K562 (cell line): ENCODE measurements around the gene FPR1.

ENCODE experiments used
- LARP7 ChIP-seq: fragments of 450-650 bp; IDR thresholded peaks from 2 replicates; pipeline ENCODE4 v1.6.1; 2016
- POLR2AphosphoS5 ChIP-seq: IDR thresholded peaks from 2 replicates; pipeline ENCODE4 v1.6.1; 2011; ENCODE audit warnings: mild to moderate bottlenecking, low read depth, low read length, moderate library complexity; ENCODE audit not compliant: control insufficient read depth, insufficient read depth
- RFX5 ChIP-seq: IDR thresholded peaks from 2 replicates; pipeline ENCODE4 v1.6.1; 2011; ENCODE audit warnings: low read depth, mild to moderate bottlenecking, improper control_type of control experiment, low read length
- SMARCC2 ChIP-seq: fragments of 450-650 bp; IDR thresholded peaks from 2 replicates; pipeline ENCODE4 v1.6.1; 2017; ENCODE audit warnings: antibody characterized with exemption, moderate library complexity, mild to moderate bottlenecking, low read depth
- SMC3 ChIP-seq: conservative IDR thresholded peaks from 2 replicates; pipeline ENCODE4 v1.6.1; 2011; ENCODE audit warnings: low read depth, low read length, improper control_type of control experiment; ENCODE audit not compliant: insufficient read depth
- ZBTB7A ChIP-seq: IDR thresholded peaks from 2 replicates; pipeline ENCODE4 v1.6.1; 2011; ENCODE audit warnings: low read depth, mild to moderate bottlenecking, low read length, moderate library complexity, borderline replicate concordance; ENCODE audit not compliant: control insufficient read depth
- ZNF583 ChIP-seq: fragments of 250-450 bp; sonication (Bioruptor Pico); IDR thresholded peaks from 2 replicates; pipeline ENCODE4 v1.4.0; 2020
- ZNF778 ChIP-seq: fragments of 450-650 bp; formaldehyde crosslinking; IDR thresholded peaks from 2 replicates; pipeline ENCODE4 v1.4.0; 2020; ENCODE audit warnings: mild to moderate bottlenecking, moderate library complexity
- TF ChIP-seq, protein P1 (sequence below): fragments of 450-650 bp; formaldehyde crosslinking; IDR thresholded peaks from 2 replicates; pipeline ENCODE4 v1.4.0; 2020; ENCODE audit warnings: mild to moderate bottlenecking, mixed read lengths
- TF ChIP-seq, protein P2 (sequence below): fragments of 450-650 bp; formaldehyde crosslinking; IDR thresholded peaks from 2 replicates; pipeline ENCODE4 v1.4.0; 2020; ENCODE audit warnings: mild to moderate bottlenecking, moderate library complexity

- TF ChIP-seq SMC3 (no peak), LARP7 (no peak), POLR2AphosphoS5 (no peak), RFX5 (no peak), ZBTB7A (no peak), ZNF583 (CRISPR knock-in tag) (no peak), SMARCC2 (no peak), ZNF778 (CRISPR knock-in tag) (no peak)
- TF ChIP-seq, protein P1, sequence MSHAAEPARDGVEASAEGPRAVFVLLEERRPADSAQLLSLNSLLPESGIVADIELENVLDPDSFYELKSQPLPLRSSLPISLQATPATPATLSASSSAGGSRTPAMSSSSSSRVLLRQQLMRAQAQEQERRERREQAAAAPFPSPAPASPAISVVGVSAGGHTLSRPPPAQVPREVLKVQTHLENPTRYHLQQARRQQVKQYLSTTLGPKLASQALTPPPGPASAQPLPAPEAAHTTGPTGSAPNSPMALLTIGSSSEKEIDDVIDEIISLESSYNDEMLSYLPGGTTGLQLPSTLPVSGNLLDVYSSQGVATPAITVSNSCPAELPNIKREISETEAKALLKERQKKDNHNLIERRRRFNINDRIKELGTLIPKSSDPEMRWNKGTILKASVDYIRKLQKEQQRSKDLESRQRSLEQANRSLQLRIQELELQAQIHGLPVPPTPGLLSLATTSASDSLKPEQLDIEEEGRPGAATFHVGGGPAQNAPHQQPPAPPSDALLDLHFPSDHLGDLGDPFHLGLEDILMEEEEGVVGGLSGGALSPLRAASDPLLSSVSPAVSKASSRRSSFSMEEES (CRISPR knock-in tag): no peak
- TF ChIP-seq, protein P2, sequence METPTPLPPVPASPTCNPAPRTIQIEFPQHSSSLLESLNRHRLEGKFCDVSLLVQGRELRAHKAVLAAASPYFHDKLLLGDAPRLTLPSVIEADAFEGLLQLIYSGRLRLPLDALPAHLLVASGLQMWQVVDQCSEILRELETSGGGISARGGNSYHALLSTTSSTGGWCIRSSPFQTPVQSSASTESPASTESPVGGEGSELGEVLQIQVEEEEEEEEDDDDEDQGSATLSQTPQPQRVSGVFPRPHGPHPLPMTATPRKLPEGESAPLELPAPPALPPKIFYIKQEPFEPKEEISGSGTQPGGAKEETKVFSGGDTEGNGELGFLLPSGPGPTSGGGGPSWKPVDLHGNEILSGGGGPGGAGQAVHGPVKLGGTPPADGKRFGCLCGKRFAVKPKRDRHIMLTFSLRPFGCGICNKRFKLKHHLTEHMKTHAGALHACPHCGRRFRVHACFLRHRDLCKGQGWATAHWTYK: no peak
Measured at GRCh38 chr19:51708811-51709210, 42.9 kb downstream of the FPR1 start.
